GM13976 (cell line): ENCODE results near the gene CBFA2T3.
"Not testable (repeated sequence)": the region's sequence is repeated elsewhere in the genome, so short reads cannot be mapped to it uniquely, and the experiment has no call there.

Experiments
- DNase-seq: peaks from one replicate; pipeline ENCODE4 v3.0.0; 2012; ENCODE audit warnings: low spot score
- CTCF ChIP-seq: IDR thresholded peaks from 2 replicates; pipeline ENCODE4 v1.5.1; 2012; ENCODE audit warnings: borderline replicate concordance, mild to moderate bottlenecking; ENCODE audit not compliant: insufficient read depth; ENCODE audit errors: extremely low read depth, missing control alignments, control extremely low read depth
- in situ Hi-C: fragments of 300-500 bp; cut with MboI; formaldehyde crosslinking; loops from one replicate; pipeline ENCODE4 v1.12.0; 2022; ENCODE audit warnings: low sequenced_read_pairs, mixed read lengths, inconsistent platforms; ENCODE audit not compliant: unreplicated experiment

Gene CBFA2T3

GRCh38 chr16:89005201-89006035 lies 28.4 kb upstream of the CBFA2T3 start:
- TF ChIP-seq CTCF = no peak
- in situ Hi-C loops = no loop called here
- DNase-seq = no peak

GRCh38 chr16:89004209-89004831 lies 27.3 kb upstream of the CBFA2T3 start:
- TF ChIP-seq CTCF = no peak
- no peak for DNase-seq
- in situ Hi-C loops = no loop called here

- in situ Hi-C loops = no loop called here
- no peak for TF ChIP-seq CTCF
- DNase-seq = no peak
Measured at GRCh38 chr16:89003831-89004208, 26.8 kb upstream of the CBFA2T3 start.

- no peak for TF ChIP-seq CTCF
- no peak for DNase-seq
- in situ Hi-C loops = no loop called here
Measured at GRCh38 chr16:89002851-89003830, 26.1 kb upstream of the CBFA2T3 start.

- DNase-seq, in situ Hi-C loops: not testable (repeated sequence)
Measured at GRCh38 chr16:89002081-89002480, 25.1 kb upstream of the CBFA2T3 start.

GRCh38 chr16:89001117-89002027 lies 24.4 kb upstream of the CBFA2T3 start:
- no peak for DNase-seq
- no peak for TF ChIP-seq CTCF
- in situ Hi-C loops = no loop called here
